Heart right ventricle (tissue), 16 donors: ENCODE measurements around the gene HRG. TPM values are rescaled to one million over a fixed set of nuclear protein-coding genes. Genes with fewer than 3 reads are reported as not detected.
"Not testable (repeated sequence)": the region's sequence is repeated elsewhere in the genome, so short reads cannot be mapped to it uniquely, and the experiment has no call there.

Experiments
- ATAC-seq, 8 donors: fragments of 200-7000 bp; cut with Tn5 transposase; one replicate each; pipeline ENCODE4 v1.9.1; 2020; ENCODE audit warnings: mild to moderate bottlenecking in 8 of 8, moderate library complexity in 8 of 8, moderate number of reproducible peaks in 1 of 8
- DNase-seq, 2 donors: peaks; one replicate each; pipeline ENCODE4 v3.0.0-alpha.2; 2020
- H3K27ac ChIP-seq, 10 donors: fragments of 200-600 bp; sonication (generic) in 2 of 10; one replicate each; pipeline versions ENCODE4 v1.5.0 to v1.8.0; 2020 to 2022; ENCODE audit warnings: mild to moderate bottlenecking in 3 of 10
- H3K27me3 ChIP-seq, 7 donors: fragments of 200-600 bp; one replicate each; pipeline ENCODE4 v1.8.0; 2021 to 2022; ENCODE audit warnings: mild to moderate bottlenecking in 2 of 7
- H3K36me3 ChIP-seq, 9 donors: fragments of 200-600 bp; sonication (generic) in 1 of 9; one replicate each; pipeline versions ENCODE4 v1.5.0 to v1.8.0; 2020 to 2022; ENCODE audit warnings: mild to moderate bottlenecking in 2 of 9
- H3K4me1 ChIP-seq, 9 donors: fragments of 200-600 bp; sonication (generic) in 1 of 9; one replicate each; pipeline versions ENCODE4 v1.5.0 to v1.8.0; 2020 to 2022; ENCODE audit warnings: mild to moderate bottlenecking in 4 of 9
- H3K4me3 ChIP-seq, 10 donors: fragments of 200-600 bp; sonication (generic) in 2 of 10; one replicate each; pipeline versions ENCODE4 v1.5.0 to v1.8.0; 2020 to 2022; ENCODE audit warnings: mild to moderate bottlenecking in 7 of 10, moderate library complexity in 2 of 10
- H3K9me3 ChIP-seq, 11 donors: fragments of 200-600 bp in 10 of 11; sonication (generic) in 2 of 11; one replicate each; pipeline versions ENCODE4 v1.5.0 to v1.8.0; 2013 to 2022; ENCODE audit warnings: mild to moderate bottlenecking in 2 of 11, control low read depth in 1 of 11, moderate library complexity in 1 of 11
- CTCF ChIP-seq, 9 donors: fragments of 200-600 bp; sonication (generic) in 2 of 9; IDR thresholded peaks; one replicate each; pipeline versions ENCODE4 v1.5.0 to v1.8.0; 2021 to 2022; ENCODE audit warnings: antibody characterized with exemption in 9 of 9, mild to moderate bottlenecking in 5 of 9, moderate library complexity in 1 of 9
- WGBS, 2 donors: extraction: QIAGEN DNeasy Blood & Tissue Kit; methylation state at CpG; one replicate each; pipeline ENCODE4 v1.1.7; 2013; ENCODE audit warnings: inconsistent platforms in 1 of 2; 5-methylcytosine and 5-hydroxymethylcytosine counted together
- intact Hi-C, 10 donors: fragments of 100-400 bp; cut with DNase I; formaldehyde crosslinking; loops; one replicate each; pipeline versions ENCODE4 v1.11.1 to v1.14.2; 2022
- polyA plus RNA-seq, 2 donors: library from polyadenylated mRNA; stranded (reverse); fragments of 200-250 nt; gene quantifications; one replicate each; pipeline ENCODE4 v1.2.3, GENCODE V29; 2013
- total RNA-seq, 10 donors: library from RNA; stranded (reverse); fragmentation: NEBNext Ultra II Directional in 3 of 10; extraction: Animal tissue kit (Norgen Biotek cat#: 25700) in 3 of 10; gene quantifications; one replicate each; pipeline versions ENCODE4 v1.2.1 to v1.2.4, GENCODE V29; 2021 to 2023
- donor health status: Arrhythmogenic right ventricular cardiomyopathy.
- donor health status: ischemic (EF 13 %, LVEDD 7.1; RV severe dilation, severe dysfunction).
- donor health status: healthy with polysubstance abuse.
- donor health status: DM: no; HTN: yes; CAD: no.
- donor health status: DM: no; HTN: no; CAD: no.
- donor health status: ischemic (EF 25% LVEDD 6.9; RV normal size, moderate dysfunction).
- donor health status: ischemic (EF 25% LVEDD 5.7; RV mildly dilated, moderate dysfunction).
- donor health status: healthy.
- donor health status: DM: yes; HTN: yes; CAD: no.
- donor health status: Ischemic cardiomyopathy.
- donor health status: ischemic (EF 35%, LVEDD 5.7; RV mildly dilated, moderate dysfunction).
- donor health status: nonischemic (EF 11% LVEDD 7.7; RV severe dilation, severe dysfunction).
- donor health status: DM: yes; HTN: yes; CAD: no.
- donor health status: PGD.
- donor health status: ischemic (EF 29% LVEDD 5.4; RV normal size, mild dysfunction).
- donor health status: nonischemic (EF 23%, LVEDD 6.1; RV moderate dilation, normal function).

HRG gene
- total and polyA plus RNA-seq, 12 donors, result 0.20 TPM; not detected in 11

GRCh38 chr3:186682812-186683211, 17.0 kb downstream of the HRG start:
- Histone ChIP-seq H3K36me3 (no peaks in the 10 kb centered on the region), H3K4me3 (no peak overlapping the region), H3K4me1 (no peaks in the 10 kb centered on the region), H3K9me3 (no peaks in the 10 kb centered on the region), H3K27ac (no peak overlapping the region), H3K27me3 (peaks cover 0 to 14% (median 0%) of the 10 kb centered on the region in 7 donors)
- 54 to 59% methylated on average over 3 of the region's 3 CpGs for whole genome bisulfite sequencing, 2 donors
- ATAC-seq, result no peak
- no peak for DNase-seq
- intact Hi-C loops, result no loop called here
- TF ChIP-seq CTCF (IDR thresholded peaks at IDR 0.05), result no peak

- Histone ChIP-seq H3K4me3 (no peak overlapping the region), H3K27ac (no peak overlapping the region), H3K4me1 (no peaks in the 10 kb centered on the region), H3K9me3 (no peaks in the 10 kb centered on the region), H3K36me3 (no peaks in the 10 kb centered on the region), H3K27me3 (peaks cover 0 to 12% (median 0%) of the 10 kb centered on the region in 7 donors)
- intact Hi-C loops, result no loop called here
- ATAC-seq, result no peak
- no peak for DNase-seq
- 68 to 76% methylated on average over 3 of the region's 3 CpGs for WGBS, 2 donors
- TF ChIP-seq CTCF (IDR thresholded peaks at IDR 0.05), result no peak
Measured at GRCh38 chr3:186683979-186684378, 18.2 kb downstream of the HRG start.

- intact Hi-C loops, H3K36me3 ChIP-seq, H3K4me3 ChIP-seq, DNase-seq, ATAC-seq, H3K9me3 ChIP-seq, H3K27ac ChIP-seq, H3K4me1 ChIP-seq: not testable (repeated sequence)
- WGBS, 2 donors, result 61 to 70% methylated on average over 2 of the region's 2 CpGs
- H3K27me3 ChIP-seq, result peaks cover 0 to 12% (median 0%) of the 10 kb centered on the region in 7 donors
Measured at GRCh38 chr3:186686475-186686874, 20.7 kb downstream of the HRG start.

- ATAC-seq, result no peak
- H3K4me1 ChIP-seq, result no peaks in the 10 kb centered on the region
- no peak for DNase-seq
- peaks cover 0 to 12% (median 1%) of the 10 kb centered on the region in 7 donors for H3K27me3 ChIP-seq
- no peak overlapping the region for H3K4me3 ChIP-seq
- TF ChIP-seq CTCF (IDR thresholded peaks at IDR 0.05), result no peak
- H3K9me3 ChIP-seq, result no peaks in the 10 kb centered on the region
- intact Hi-C loops, result no loop called here
- no peaks in the 10 kb centered on the region for H3K36me3 ChIP-seq
- WGBS, 2 donors, result 72 to 80% methylated on average over 12 of the region's 12 CpGs
- H3K27ac ChIP-seq, result no peak overlapping the region
Measured at GRCh38 chr3:186687120-186687651, 21.4 kb downstream of the HRG start.

GRCh38 chr3:186690304-186690703, 24.5 kb downstream of the HRG start:
- H3K4me1 ChIP-seq, H3K4me3 ChIP-seq, H3K27me3 ChIP-seq, H3K9me3 ChIP-seq, ATAC-seq, intact Hi-C loops, H3K36me3 ChIP-seq, H3K27ac ChIP-seq, DNase-seq: not testable (repeated sequence)
- 75 to 78% methylated on average over 1 of the region's 1 CpG for WGBS, 2 donors
